ENCODE measurements around the gene CYBB.

DNA sequence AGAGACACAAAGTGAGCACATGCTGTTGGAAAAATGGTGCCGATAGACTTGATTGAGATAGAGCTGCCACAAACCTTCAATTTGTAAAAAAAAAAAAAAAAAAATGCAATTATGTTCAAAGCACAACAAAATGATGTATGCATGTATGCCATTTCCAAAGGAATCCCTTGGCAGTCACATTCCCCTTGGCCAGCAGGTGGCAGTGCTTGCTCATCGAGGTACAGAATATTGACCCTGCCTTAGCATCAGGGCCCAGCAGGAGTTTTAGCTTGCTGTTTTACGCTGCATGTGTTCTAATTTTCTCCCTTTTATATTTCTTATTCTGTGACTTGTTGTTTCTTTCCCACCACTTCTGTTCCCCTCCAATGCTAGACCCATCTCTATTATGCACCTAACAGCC is 34.5 kb upstream of the CYBB start:
- TF ChIP-seq POLR2A (IDR thresholded peaks at IDR 0.05; ENCODE audit: low read length) (no peak), GATA1 (IDR thresholded peaks at IDR 0.05; ENCODE audit: low read depth, low read length) (no peak)
